Sigmoid colon (tissue), 4 donors: ENCODE measurements around the gene SIRT2.

Experiments
- POLR2A ChIP-seq, 2 donors: fragments of 450-650 bp; IDR thresholded peaks; one replicate each; pipeline ENCODE4 v1.6.1; 2016; ENCODE audit warnings: antibody characterized with exemption in 2 of 2, mild to moderate bottlenecking in 2 of 2, moderate library complexity in 2 of 2
- POLR2AphosphoS5 ChIP-seq, 4 donors: sonication (generic); formaldehyde crosslinking; IDR thresholded peaks; one replicate each; pipeline ENCODE4 v1.6.1; 2017; ENCODE audit warnings: antibody characterized with exemption in 4 of 4
- TF ChIP-seq, protein P1 (sequence below), 4 experiments: fragments of 450-650 bp in 3 of 4; fragments of 200-600 bp in 1 of 4; IDR thresholded peaks; one replicate each; pipeline ENCODE4 v1.5.1; 2016 to 2019; ENCODE audit warnings: antibody characterized with exemption in 4 of 4, mild to moderate bottlenecking in 3 of 4, moderate library complexity in 2 of 4

DNA sequence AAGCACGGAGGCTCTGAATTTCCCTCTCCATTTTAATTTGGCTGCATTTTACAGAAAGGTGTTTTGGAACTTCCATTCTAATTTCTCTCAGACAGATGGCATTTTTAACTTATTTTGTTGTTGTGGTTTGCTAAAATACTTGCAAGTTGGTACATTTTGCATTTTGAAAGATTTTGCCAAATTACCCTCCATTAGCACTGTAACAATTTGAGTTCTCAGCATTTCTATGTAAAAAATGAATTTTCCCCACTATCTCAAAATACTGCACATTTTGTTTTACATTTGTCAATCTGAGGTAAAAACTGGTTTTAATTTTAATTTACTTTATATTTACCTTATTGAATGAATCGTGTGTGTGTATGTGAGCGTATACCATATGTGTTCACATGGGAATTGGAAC, 42.6 kb downstream of the SIRT2 start:
- TF ChIP-seq, protein P1, sequence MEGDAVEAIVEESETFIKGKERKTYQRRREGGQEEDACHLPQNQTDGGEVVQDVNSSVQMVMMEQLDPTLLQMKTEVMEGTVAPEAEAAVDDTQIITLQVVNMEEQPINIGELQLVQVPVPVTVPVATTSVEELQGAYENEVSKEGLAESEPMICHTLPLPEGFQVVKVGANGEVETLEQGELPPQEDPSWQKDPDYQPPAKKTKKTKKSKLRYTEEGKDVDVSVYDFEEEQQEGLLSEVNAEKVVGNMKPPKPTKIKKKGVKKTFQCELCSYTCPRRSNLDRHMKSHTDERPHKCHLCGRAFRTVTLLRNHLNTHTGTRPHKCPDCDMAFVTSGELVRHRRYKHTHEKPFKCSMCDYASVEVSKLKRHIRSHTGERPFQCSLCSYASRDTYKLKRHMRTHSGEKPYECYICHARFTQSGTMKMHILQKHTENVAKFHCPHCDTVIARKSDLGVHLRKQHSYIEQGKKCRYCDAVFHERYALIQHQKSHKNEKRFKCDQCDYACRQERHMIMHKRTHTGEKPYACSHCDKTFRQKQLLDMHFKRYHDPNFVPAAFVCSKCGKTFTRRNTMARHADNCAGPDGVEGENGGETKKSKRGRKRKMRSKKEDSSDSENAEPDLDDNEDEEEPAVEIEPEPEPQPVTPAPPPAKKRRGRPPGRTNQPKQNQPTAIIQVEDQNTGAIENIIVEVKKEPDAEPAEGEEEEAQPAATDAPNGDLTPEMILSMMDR (IDR thresholded peaks at IDR 0.05) = no peak
- TF ChIP-seq POLR2AphosphoS5 (IDR thresholded peaks at IDR 0.05) (no peak), POLR2A (IDR thresholded peaks at IDR 0.05) (no peak)
